Limb (tissue), 2 donors: ENCODE results near the gene NBPF10.
"Not testable (repeated sequence)": the region's sequence is repeated elsewhere in the genome, so short reads cannot be mapped to it uniquely, and the experiment has no call there.

Experiments used
- DNase-seq, 2 donors: peaks; one replicate each; pipeline ENCODE4 v3.0.0-alpha.2; 2016; ENCODE audit errors: extremely low spot score in 2 of 2

The NBPF10 gene

GRCh38 chr1:146144465-146144864 is at the start of gene NBPF10:
TSS of gene NBPF10 (minus strand) at chr1:146144804. CDS start at chr1:146144769, 35 bp downstream.
- not testable (repeated sequence) for DNase-seq

GRCh38 chr1:146174531-146174930 is 29.9 kb upstream of the NBPF10 start:
- DNase-seq = not testable (repeated sequence)

- not testable (repeated sequence) for DNase-seq
Measured at GRCh38 chr1:146167740-146168139, 23.1 kb upstream of the NBPF10 start.

DNA sequence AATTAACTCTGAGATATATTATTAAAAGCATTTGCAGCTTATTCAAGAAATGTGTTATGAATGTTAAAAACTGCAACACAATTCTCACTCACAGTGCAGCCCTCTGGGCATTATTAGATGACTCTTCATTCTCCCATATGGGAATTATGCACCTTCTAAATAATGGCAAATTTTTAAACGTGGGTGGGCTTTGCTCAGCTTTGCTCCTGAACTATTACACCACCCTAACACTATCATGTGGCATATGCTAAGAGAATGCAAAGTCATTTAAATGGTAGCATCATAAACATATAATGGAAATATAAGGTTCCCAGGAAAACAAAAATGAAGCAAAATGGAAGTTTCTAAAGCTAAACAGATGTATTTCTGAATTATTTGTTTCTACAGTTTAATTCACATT is 22.7 kb upstream of the NBPF10 start:
- not testable (repeated sequence) for DNase-seq
